Limb (tissue), 2 donors: Measurements from ENCODE around the gene RPS2.
A peak's percentile ranks its signal among the peaks of the same experiment; 100 is the strongest.
"Not testable (repeated sequence)": the region's sequence is repeated elsewhere in the genome, so short reads cannot be mapped to it uniquely, and the experiment has no call there.

Experiments used
- DNase-seq, 2 donors: peaks; one replicate each; pipeline ENCODE4 v3.0.0-alpha.2; 2016; ENCODE audit errors: extremely low spot score in 2 of 2

The RPS2 gene

DNA sequence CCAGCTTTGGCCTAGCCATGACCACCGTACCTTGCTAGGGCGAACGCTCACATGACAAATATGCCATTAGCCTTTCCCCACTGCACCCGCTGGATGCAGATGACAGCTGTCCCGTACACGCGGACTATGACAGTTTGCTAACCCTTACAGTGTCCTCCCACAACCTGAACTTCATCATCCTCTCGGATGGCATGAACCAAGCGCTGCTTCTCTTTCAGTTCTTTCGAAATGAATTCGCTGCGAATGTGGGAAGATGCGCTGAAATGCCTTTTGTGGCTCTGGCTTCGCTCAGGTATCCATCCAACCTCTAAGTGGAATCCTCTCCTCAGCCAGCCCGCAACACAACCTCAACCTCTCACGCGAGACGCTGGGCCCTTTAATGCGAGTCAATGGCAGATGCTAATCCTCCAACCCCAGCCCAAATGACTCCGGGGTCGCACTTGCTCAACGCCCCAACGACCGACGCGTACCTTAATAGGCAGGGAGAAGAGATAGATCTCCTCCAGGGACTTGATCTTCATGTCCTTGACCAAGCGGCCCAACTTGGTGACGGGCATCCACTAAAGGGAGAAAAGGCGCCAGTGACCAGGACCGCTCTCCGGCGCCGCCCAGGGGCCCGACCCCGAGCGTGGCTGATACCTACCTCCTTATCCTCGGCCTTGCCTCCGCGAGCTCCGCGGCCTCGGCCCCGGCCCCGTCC is 670 bp downstream of the RPS2 start:
- no peak for DNase-seq

- DNase-seq, result not testable (repeated sequence)
Measured at GRCh38 chr16:1962161-1963153, 2.2 kb downstream of the RPS2 start.

DNA sequence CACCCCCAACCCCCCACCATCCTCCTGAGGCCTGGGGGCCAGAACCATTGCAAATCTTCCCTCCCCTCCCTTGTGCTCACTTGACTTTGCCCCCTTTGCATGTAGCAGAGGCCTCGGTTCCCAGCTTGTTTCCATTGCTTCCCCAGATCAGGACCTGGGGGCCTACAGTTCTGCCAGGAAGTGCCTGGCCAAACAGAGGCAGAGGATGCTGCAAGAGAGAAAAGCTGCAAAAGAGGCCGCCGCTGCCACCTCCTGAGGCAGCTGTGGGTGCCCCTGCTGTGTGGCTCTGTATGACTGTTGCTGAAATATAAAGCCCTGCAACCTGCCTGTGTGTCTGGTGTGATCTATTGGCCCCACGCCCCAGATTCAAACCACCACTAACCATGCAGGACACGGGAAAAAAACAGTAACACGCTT is 3.0 kb downstream of the RPS2 start:
- DNase-seq, result no peak

GRCh38 chr16:1960665-1961630 is 3.7 kb downstream of the RPS2 start:
- no peak for DNase-seq

- DNase-seq, result peak; percentile 89 to 94
Measured at GRCh38 chr16:1959269-1960039, 5.2 kb downstream of the RPS2 start, which contains the start of gene NDUFB10. NDUFB10 (plus strand) TSS chr16:1959538; CDS start chr16:1959625, 87 bp downstream.

DNA sequence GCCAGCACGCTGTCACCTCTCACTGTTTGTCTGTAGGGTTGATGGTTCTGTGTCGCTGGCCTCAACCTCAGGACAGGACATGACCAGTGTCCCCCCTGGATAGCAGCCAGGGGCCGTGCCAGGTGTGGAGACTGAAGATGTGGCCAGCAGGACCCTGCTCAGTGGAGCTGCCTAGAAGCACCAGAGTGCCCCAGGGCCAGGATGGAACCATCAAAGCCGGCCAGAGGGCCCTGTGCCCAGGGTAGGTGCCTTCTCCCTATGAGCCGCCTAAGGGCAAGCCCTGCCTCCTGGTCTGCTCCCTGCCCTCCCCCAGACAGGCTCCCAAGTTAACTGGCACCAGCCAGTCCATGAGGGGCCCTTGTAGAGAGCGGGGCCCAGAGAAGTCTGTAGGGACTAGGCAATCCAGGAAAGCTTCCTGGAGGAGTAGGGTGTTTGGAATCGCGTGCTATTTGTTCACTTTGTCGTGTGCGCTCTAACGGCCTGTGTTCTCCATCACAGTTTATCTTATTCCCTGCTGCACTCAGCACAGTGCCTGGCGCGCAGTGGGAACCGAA is 5.8 kb downstream of the RPS2 start:
- no peak for DNase-seq

GRCh38 chr16:1958143-1958491 is 6.5 kb downstream of the RPS2 start:
- not testable (repeated sequence) for DNase-seq

- DNase-seq, result not testable (repeated sequence)
Measured at GRCh38 chr16:1957434-1958142, 7.0 kb downstream of the RPS2 start.

DNA sequence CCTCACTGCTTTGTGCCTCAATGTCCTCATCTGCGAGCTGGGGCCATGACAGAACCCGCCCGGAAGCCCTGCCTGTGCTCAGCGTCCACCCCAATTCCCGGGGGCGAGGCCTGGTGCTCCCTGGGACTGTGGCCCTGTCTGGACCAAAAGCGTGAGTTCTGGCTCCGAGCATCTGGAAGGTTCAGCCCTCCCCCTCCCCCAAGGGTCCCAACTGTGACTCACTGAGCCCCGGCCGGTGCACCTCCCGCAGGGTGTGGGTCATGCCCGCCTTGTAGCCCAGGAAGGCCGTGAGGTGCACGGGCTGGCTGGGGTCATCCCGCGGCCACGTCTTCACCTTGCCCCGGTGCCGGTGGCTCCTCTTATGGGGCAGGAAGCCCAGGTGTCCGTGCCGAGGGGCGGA is 10.9 kb downstream of the RPS2 start:
- no peak for DNase-seq

DNA sequence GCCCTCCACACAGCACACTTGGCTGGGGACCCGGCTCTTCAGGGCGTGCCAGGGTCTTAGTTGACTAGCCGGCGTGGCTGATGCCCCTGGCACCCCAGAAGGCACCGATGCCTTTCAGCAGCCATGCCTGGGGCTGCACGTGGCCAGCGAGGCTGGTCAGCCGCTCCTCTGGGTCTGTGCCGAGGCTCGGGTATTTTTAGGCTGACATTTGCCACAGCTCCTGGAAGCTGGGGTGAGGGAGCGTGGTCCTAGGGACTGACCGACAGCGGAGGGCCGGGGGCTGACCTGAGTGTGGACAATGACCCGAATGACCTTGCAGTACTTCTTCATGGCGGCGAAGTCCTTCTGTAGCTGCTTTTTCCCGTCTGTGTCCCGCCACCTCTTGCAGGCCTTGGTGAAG is 14.1 kb downstream of the RPS2 start:
- DNase-seq, result no peak

- no peak for DNase-seq
Measured at GRCh38 chr16:1950047-1950446, 14.6 kb downstream of the RPS2 start.

GRCh38 chr16:1949507-1949906 is 15.1 kb downstream of the RPS2 start:
- no peak for DNase-seq

- DNase-seq, result no peak
Measured at GRCh38 chr16:1947369-1947670, 17.3 kb downstream of the RPS2 start.

- DNase-seq, result no peak
Measured at GRCh38 chr16:1946495-1947368, 17.9 kb downstream of the RPS2 start.

DNA sequence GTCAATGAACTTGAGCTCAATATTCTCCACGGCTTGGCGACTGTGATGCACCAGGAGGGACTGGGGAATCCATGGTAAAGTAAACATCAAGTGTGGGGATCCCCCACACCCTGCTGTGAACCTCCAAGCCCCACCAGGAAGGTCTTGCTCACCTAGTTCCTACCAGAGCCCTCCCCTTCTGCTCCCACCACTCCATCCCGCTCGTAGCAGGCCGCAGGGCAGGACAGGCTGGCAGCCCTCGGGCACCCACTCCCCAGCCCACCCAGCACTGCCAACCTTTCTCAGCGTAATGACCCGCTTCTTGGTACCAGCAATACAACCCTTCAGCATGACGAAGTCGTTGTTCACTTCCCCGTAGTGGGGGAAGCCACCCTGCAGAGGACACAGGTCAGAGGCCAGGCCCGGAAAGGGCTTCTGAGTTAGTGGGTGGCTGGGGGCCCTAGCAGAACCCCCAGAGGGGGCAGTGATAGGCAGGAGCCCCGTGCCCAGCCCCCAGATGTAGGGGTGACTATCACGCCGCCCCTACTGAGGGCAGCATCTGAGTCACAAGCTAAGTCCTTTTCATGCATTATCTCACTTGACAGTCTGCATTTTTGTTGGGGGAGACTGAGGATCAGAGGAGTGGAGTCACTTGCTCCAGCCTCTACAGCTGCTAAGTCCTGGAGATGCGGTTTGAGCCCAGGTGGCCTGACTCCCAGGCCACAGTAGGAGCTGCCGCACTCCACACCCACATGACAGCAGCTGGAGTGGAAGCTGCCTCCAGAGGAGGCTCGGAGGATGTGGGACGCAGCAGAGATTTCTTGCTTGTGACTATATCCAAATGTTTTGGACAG is 18.9 kb downstream of the RPS2 start:
- DNase-seq, result no peak

DNA sequence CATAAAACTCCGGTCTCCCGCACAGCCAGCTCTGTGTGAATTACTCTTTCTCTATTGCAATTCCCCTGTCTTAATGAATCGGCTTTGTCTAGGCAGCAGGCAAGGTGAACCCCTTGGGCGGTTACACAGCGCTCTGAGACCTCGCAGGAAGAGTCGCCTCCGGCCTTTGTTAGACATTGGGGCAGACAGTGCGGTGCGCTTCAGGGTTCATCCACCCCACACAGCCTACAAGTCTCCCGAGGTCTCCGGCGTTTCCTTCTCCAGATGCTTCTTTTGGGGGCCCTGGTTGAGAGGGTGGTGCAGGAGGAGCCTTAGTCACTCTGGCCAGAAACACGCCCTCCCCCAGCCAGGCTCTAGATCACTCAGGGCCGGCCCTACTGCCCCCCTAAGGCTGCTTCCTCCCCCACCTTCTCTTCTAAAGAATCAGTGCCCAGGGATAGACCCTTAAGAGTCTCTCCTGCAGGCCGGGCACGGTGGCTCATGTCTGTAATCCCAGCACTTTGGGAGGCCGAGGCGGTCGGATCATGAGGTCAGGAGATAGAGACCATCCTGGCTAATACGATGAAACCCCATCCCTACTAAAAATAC is 19.9 kb downstream of the RPS2 start:
- DNase-seq, result no peak
